Mucosa of rectum (tissue), 2 donors: ENCODE results near the gene TNIP1.

Experiments
- H3K27ac ChIP-seq, 2 donors: one replicate each; pipeline ENCODE4 v1.7.0; 2013; ENCODE audit warnings: inconsistent platforms in 2 of 2, low read depth in 2 of 2, low read length in 2 of 2
- H3K27me3 ChIP-seq, 2 donors: one replicate each; pipeline ENCODE4 v1.7.0; 2013; ENCODE audit warnings: low read length in 2 of 2; ENCODE audit not compliant: control insufficient read depth in 2 of 2, insufficient read depth in 2 of 2
- H3K36me3 ChIP-seq, 2 donors: one replicate each; pipeline ENCODE4 v1.7.0; 2013; ENCODE audit warnings: low read length in 2 of 2; ENCODE audit not compliant: control insufficient read depth in 2 of 2, insufficient read depth in 2 of 2
- H3K4me1 ChIP-seq, 2 donors: one replicate each; pipeline ENCODE4 v1.7.0; 2013; ENCODE audit warnings: low read length in 2 of 2, mild to moderate bottlenecking in 1 of 2; ENCODE audit not compliant: control insufficient read depth in 2 of 2, insufficient read depth in 2 of 2
- H3K4me3 ChIP-seq, 2 donors: one replicate each; pipeline ENCODE4 v1.7.0; 2013; ENCODE audit warnings: low read length in 2 of 2
- H3K9ac ChIP-seq, 2 donors: one replicate each; pipeline ENCODE4 v1.7.0; 2013; ENCODE audit warnings: low read length in 2 of 2, low read depth in 1 of 2, mild to moderate bottlenecking in 1 of 2
- H3K9me3 ChIP-seq, 2 donors: one replicate each; pipeline ENCODE4 v1.7.0; 2013; ENCODE audit warnings: low read length in 2 of 2; ENCODE audit not compliant: control insufficient read depth in 2 of 2
- donor health status: healthy.
- donor health status: Normal muscosa, but diverticular disease.

Gene TNIP1

GRCh38 chr5:151080613-151081430 lies at the start of gene TNIP1:
TNIP1 (minus strand) TSS chr5:151081034; CDS start chr5:151065095, 15,939 bp downstream.
- H3K4me1 ChIP-seq: peaks cover 61 to 72% of the 10 kb centered on the region in 2 donors
- H3K4me3 ChIP-seq: peak within 1 kb of the TSS; percentile 88 to 96
- no peaks in the 10 kb centered on the region for H3K27me3 ChIP-seq
- H3K9ac ChIP-seq: peak within 1 kb of the TSS; percentile 99 to 100
- peaks cover 7 to 11% of the 10 kb centered on the region in 2 donors for H3K36me3 ChIP-seq
- H3K27ac ChIP-seq: peak within 1 kb of the TSS; percentile 99
- no peaks in the 10 kb centered on the region for H3K9me3 ChIP-seq

GRCh38 chr5:151130235-151130921 lies 49.5 kb upstream of the TNIP1 start:
- Histone ChIP-seq H3K27ac (no peak overlapping the region), H3K36me3 (peaks cover 2 to 66% of the 10 kb centered on the region in 2 donors)

DNA sequence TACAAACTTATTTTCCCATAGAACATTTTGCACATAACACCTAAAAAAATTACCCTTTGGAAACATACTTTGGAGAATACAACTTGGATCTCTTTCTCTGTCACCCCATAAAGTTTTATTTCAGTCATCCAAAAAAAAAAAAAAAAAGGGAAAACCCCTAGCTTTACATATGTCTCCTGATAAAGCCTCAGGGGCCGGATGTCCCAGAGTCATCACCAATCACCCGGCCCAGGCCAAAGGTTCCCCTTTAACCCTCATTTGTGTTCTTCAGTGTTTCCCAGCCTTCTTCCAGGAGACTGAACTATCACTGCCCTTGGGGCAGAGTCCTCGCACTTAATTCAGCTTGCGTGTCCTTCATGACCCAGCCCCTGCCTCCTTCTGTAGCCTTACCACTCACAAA lies 48.0 kb upstream of the TNIP1 start:
- peaks cover 2 to 58% of the 10 kb centered on the region in 2 donors for H3K36me3 ChIP-seq

More at GRCh38 chr5:151130235-151130921, 49.5 kb upstream of the TNIP1 start:
- Histone ChIP-seq H3K9me3 (no peaks in the 10 kb centered on the region), H3K9ac (no peak overlapping the region), H3K27me3 (no peaks in the 10 kb centered on the region), H3K4me1 (peaks cover 4 to 5% of the 10 kb centered on the region in 2 donors), H3K4me3 (no peak overlapping the region)

DNA sequence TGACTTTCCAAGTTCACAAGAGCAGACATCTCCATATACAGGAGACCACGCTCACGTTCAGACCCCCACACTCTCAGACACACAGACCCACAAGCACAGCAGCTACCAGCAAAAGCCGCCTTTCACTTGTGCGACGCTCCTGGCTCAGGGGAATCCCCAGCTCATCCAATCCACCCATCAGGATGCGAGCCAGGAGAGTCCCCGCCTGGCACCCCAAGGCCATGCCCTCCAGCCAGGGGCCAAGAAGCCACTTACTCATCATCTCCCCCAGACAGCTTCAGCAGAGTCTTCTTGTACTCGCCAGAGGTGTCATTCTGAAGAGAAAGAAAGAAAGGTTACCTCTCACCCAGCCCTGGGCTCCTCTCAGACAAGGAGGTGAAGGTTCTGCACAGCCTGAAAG lies 47.1 kb upstream of the TNIP1 start:
- Histone ChIP-seq H3K4me3 (no peak overlapping the region), H3K27me3 (no peaks in the 10 kb centered on the region), H3K4me1 (peaks cover 4 to 7% of the 10 kb centered on the region in 2 donors), H3K36me3 (peaks cover 4 to 51% of the 10 kb centered on the region in 2 donors), H3K27ac (no peak overlapping the region), H3K9me3 (no peaks in the 10 kb centered on the region), H3K9ac (no peak overlapping the region)

More for the DNA sequence above, 48.0 kb upstream of the TNIP1 start:
- H3K27me3 ChIP-seq: no peaks in the 10 kb centered on the region
- no peak overlapping the region for H3K4me3 ChIP-seq
- no peak overlapping the region for H3K27ac ChIP-seq
- H3K9me3 ChIP-seq: no peaks in the 10 kb centered on the region
- H3K9ac ChIP-seq: no peak overlapping the region
- H3K4me1 ChIP-seq: peaks cover 4 to 7% of the 10 kb centered on the region in 2 donors

GRCh38 chr5:151126199-151126645 lies 45.4 kb upstream of the TNIP1 start:
- Histone ChIP-seq H3K27ac (peak overlapping the region in 1 of 2 donors; percentile 49), H3K36me3 (peaks cover 17 to 53% of the 10 kb centered on the region in 2 donors)

GRCh38 chr5:151125421-151125820 lies 44.6 kb upstream of the TNIP1 start:
- Histone ChIP-seq H3K27ac (peak overlapping the region in 1 of 2 donors; percentile 49), H3K4me3 (no peak overlapping the region), H3K9ac (peak overlapping the region in 1 of 2 donors; percentile 9), H3K4me1 (peaks cover 4 to 7% of the 10 kb centered on the region in 2 donors), H3K36me3 (peaks cover 19 to 53% of the 10 kb centered on the region in 2 donors), H3K9me3 (no peaks in the 10 kb centered on the region), H3K27me3 (no peaks in the 10 kb centered on the region)

More at GRCh38 chr5:151126199-151126645, 45.4 kb upstream of the TNIP1 start:
- Histone ChIP-seq H3K9me3 (no peaks in the 10 kb centered on the region), H3K4me3 (no peak overlapping the region), H3K9ac (peak overlapping the region in 1 of 2 donors; percentile 10), H3K4me1 (peaks cover 4 to 7% of the 10 kb centered on the region in 2 donors), H3K27me3 (no peaks in the 10 kb centered on the region)

GRCh38 chr5:151123897-151124751 lies 43.3 kb upstream of the TNIP1 start:
- Histone ChIP-seq H3K27me3 (no peaks in the 10 kb centered on the region), H3K9me3 (no peaks in the 10 kb centered on the region), H3K9ac (no peak overlapping the region), H3K4me3 (no peak overlapping the region), H3K27ac (no peak overlapping the region), H3K36me3 (peaks cover 20 to 46% of the 10 kb centered on the region in 2 donors), H3K4me1 (peaks cover 4 to 7% of the 10 kb centered on the region in 2 donors)

GRCh38 chr5:151122828-151123227 lies 42.0 kb upstream of the TNIP1 start:
- no peak overlapping the region for H3K27ac ChIP-seq
- no peak overlapping the region for H3K4me3 ChIP-seq
- H3K36me3 ChIP-seq: peaks cover 20 to 45% of the 10 kb centered on the region in 2 donors
- H3K9ac ChIP-seq: no peak overlapping the region
- peaks cover 4 to 7% of the 10 kb centered on the region in 2 donors for H3K4me1 ChIP-seq
- H3K9me3 ChIP-seq: no peaks in the 10 kb centered on the region
- no peaks in the 10 kb centered on the region for H3K27me3 ChIP-seq

GRCh38 chr5:151121665-151122064 lies 40.8 kb upstream of the TNIP1 start:
- H3K27ac ChIP-seq: no peak overlapping the region
- H3K36me3 ChIP-seq: peaks cover 28 to 47% of the 10 kb centered on the region in 2 donors
- no peak overlapping the region for H3K9ac ChIP-seq
- no peaks in the 10 kb centered on the region for H3K27me3 ChIP-seq
- no peaks in the 10 kb centered on the region for H3K9me3 ChIP-seq
- no peak overlapping the region for H3K4me3 ChIP-seq
- peaks cover 4 to 7% of the 10 kb centered on the region in 2 donors for H3K4me1 ChIP-seq
